Loucy (cell line): ENCODE results near the gene RTRAF.

Experiments
- H2AFZ ChIP-seq: fragments of 200-600 bp; sonication (generic); 2 replicates; pipeline ENCODE4 v1.6.0; 2016; ENCODE audit warnings: antibody characterized with exemption, mild to moderate bottlenecking, low read length, moderate library complexity
- H3F3A ChIP-seq: fragments of 200-600 bp; 2 replicates; pipeline ENCODE4 v1.6.0; 2016; ENCODE audit warnings: antibody characterized with exemption, low read depth, mild to moderate bottlenecking
- H3K27me3 ChIP-seq: fragments of 200-600 bp; sonication (generic); 2 replicates; pipeline ENCODE4 v1.6.1; 2014; ENCODE audit warnings: low read length, mild to moderate bottlenecking; ENCODE audit not compliant: insufficient read depth, poor library complexity, severe bottlenecking
- H3K36me3 ChIP-seq: fragments of 200-600 bp; sonication (generic); 2 replicates; pipeline ENCODE4 v1.6.1; 2016; ENCODE audit warnings: low read length; ENCODE audit not compliant: insufficient read depth
- H3K4me1 ChIP-seq: fragments of 200-600 bp; sonication (generic); 2 replicates; pipeline ENCODE4 v1.5.1; 2014; ENCODE audit warnings: low read length, mild to moderate bottlenecking; ENCODE audit not compliant: insufficient read depth, poor library complexity, severe bottlenecking
- H3K4me2 ChIP-seq: fragments of 200-600 bp; sonication (generic); 2 replicates; pipeline ENCODE4 v1.6.0; 2014; ENCODE audit warnings: antibody characterized with exemption, low read length, low read depth, mild to moderate bottlenecking; ENCODE audit not compliant: poor library complexity, severe bottlenecking
- H3K4me3 ChIP-seq: fragments of 200-600 bp; sonication (generic); 2 replicates; pipeline ENCODE4 v1.5.1; 2014; ENCODE audit warnings: low read length, mild to moderate bottlenecking, mixed read lengths; ENCODE audit not compliant: poor library complexity, severe bottlenecking
- H3K79me2 ChIP-seq: fragments of 200-600 bp; sonication (generic); 2 replicates; pipeline ENCODE4 v1.6.1; 2014; ENCODE audit warnings: low read length; ENCODE audit not compliant: insufficient read depth
- H3K9ac ChIP-seq: fragments of 200-600 bp; sonication (generic); 2 replicates; pipeline ENCODE4 v1.6.0; 2014; ENCODE audit warnings: mild to moderate bottlenecking, low read depth, low read length, moderate library complexity; ENCODE audit not compliant: poor library complexity, severe bottlenecking
- H3K9me2 ChIP-seq: fragments of 200-600 bp; sonication (generic); replicated peaks from 2 replicates; pipeline ENCODE4 v1.6.1; 2016; ENCODE audit warnings: low read depth, low read length, mixed read lengths
- H3K9me3 ChIP-seq: fragments of 200-600 bp; sonication (generic); 2 replicates; pipeline ENCODE4 v1.6.1; 2014; ENCODE audit warnings: mild to moderate bottlenecking, antibody characterized with exemption, low read length, low read depth; ENCODE audit not compliant: insufficient read depth
- H4K20me1 ChIP-seq: fragments of 200-600 bp; sonication (generic); 2 replicates; pipeline ENCODE4 v1.6.0; 2014; ENCODE audit warnings: antibody characterized with exemption, low read length, mild to moderate bottlenecking; ENCODE audit not compliant: insufficient read depth, poor library complexity, severe bottlenecking
- CTCF ChIP-seq: fragments of 200-600 bp; sonication (generic); conservative IDR thresholded peaks from 2 replicates; pipeline ENCODE4 v1.5.1; 2014; ENCODE audit warnings: mild to moderate bottlenecking, antibody characterized with exemption, low read length
- EZH2phosphoT487 ChIP-seq: fragments of 200-600 bp; IDR thresholded peaks from 2 replicates; pipeline ENCODE4 v1.6.1; 2018; ENCODE audit warnings: antibody characterized with exemption, mild to moderate bottlenecking, moderate library complexity, borderline replicate concordance

RTRAF gene

GRCh38 chr14:52048641-52049204, 59.4 kb downstream of the RTRAF start:
- H3K9me3 ChIP-seq = no peaks in the 10 kb centered on the region
- H3K27me3 ChIP-seq = no peaks in the 10 kb centered on the region
- no peaks in the 10 kb centered on the region for H3K4me1 ChIP-seq
- no peak overlapping the region for H3K4me3 ChIP-seq
- TF ChIP-seq EZH2phosphoT487 (no peak), CTCF (no peak)
- H3K9me2 ChIP-seq = no peaks in the 10 kb centered on the region
- H3K79me2 ChIP-seq = no peaks in the 10 kb centered on the region
- H2AFZ ChIP-seq = no peak overlapping the region
- no peak overlapping the region for H3K4me2 ChIP-seq
- no peak overlapping the region for H3K9ac ChIP-seq
- no peaks in the 10 kb centered on the region for H4K20me1 ChIP-seq
- no peaks in the 10 kb centered on the region for H3K36me3 ChIP-seq
- no peaks in the 10 kb centered on the region for H3F3A ChIP-seq

GRCh38 chr14:52049271-52049670, 59.9 kb downstream of the RTRAF start:
- Histone ChIP-seq H3K9me3 (no peaks in the 10 kb centered on the region), H3F3A (no peaks in the 10 kb centered on the region), H3K27me3 (no peaks in the 10 kb centered on the region), H3K9ac (no peak overlapping the region), H4K20me1 (no peaks in the 10 kb centered on the region), H3K36me3 (no peaks in the 10 kb centered on the region), H3K4me3 (no peak overlapping the region), H3K4me2 (no peak overlapping the region), H3K4me1 (no peaks in the 10 kb centered on the region), H3K9me2 (no peaks in the 10 kb centered on the region), H2AFZ (no peak overlapping the region), H3K79me2 (no peaks in the 10 kb centered on the region)
- no peak for TF ChIP-seq CTCF
- no peak for TF ChIP-seq EZH2phosphoT487

GRCh38 chr14:52049721-52050588, 60.6 kb downstream of the RTRAF start:
- H3K4me2 ChIP-seq = no peak overlapping the region
- no peaks in the 10 kb centered on the region for H3K4me1 ChIP-seq
- no peaks in the 10 kb centered on the region for H3F3A ChIP-seq
- TF ChIP-seq CTCF (no peak), EZH2phosphoT487 (no peak)
- no peaks in the 10 kb centered on the region for H3K9me2 ChIP-seq
- no peaks in the 10 kb centered on the region for H3K9me3 ChIP-seq
- H3K9ac ChIP-seq = no peak overlapping the region
- H3K79me2 ChIP-seq = no peaks in the 10 kb centered on the region
- H2AFZ ChIP-seq = no peak overlapping the region
- H3K36me3 ChIP-seq = no peaks in the 10 kb centered on the region
- H3K27me3 ChIP-seq = no peaks in the 10 kb centered on the region
- H3K4me3 ChIP-seq = no peak overlapping the region
- H4K20me1 ChIP-seq = no peaks in the 10 kb centered on the region
